Measurements from ENCODE around the gene GRM8. TPM values are rescaled to one million over a fixed set of nuclear protein-coding genes. Genes with fewer than 3 reads are reported as not detected.

Gene GRM8
- total RNA-seq, 2 experiments from 2014 or later: not detected

DNA sequence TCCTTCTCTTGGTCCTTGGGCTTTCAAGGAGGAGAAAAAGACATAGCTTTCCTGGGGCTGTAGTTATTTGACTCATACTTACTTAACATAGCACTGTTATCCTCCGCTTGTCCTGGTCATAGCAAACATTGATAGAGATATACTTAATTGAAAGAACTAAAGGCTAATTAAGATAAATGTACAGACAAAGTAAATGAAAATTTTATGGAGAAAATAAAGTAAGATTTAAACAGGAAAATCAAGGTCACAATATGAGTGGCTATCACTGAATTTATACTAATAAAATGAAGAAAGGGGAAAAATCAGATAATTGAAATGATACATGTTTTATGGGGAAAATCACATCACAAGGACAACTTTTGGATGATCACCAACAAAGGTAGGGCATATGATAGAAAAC, 849.7 kb downstream of the GRM8 start:
- CTCF ChIA-PET: interaction anchor here (0.8 kb wide), 1 partner anchor 8 kb away, joined by 3 read pairs; no protein-coding TSS in a partner anchor
- DNase-seq (no peak), ATAC-seq (no peak)
- no peaks in the 10 kb centered on the region for H3K4me1 Mint-ChIP-seq
- H3K4me3 Mint-ChIP-seq: no peak overlapping the region
- peaks cover 5% of the 10 kb centered on the region for H3K9me3 Mint-ChIP-seq (ENCODE audit: low read depth)
- no peaks in the 10 kb centered on the region for H3K27me3 Mint-ChIP-seq
- H3K27ac Mint-ChIP-seq: no peak overlapping the region
- H3K36me3 Mint-ChIP-seq: no peaks in the 10 kb centered on the region

DNA sequence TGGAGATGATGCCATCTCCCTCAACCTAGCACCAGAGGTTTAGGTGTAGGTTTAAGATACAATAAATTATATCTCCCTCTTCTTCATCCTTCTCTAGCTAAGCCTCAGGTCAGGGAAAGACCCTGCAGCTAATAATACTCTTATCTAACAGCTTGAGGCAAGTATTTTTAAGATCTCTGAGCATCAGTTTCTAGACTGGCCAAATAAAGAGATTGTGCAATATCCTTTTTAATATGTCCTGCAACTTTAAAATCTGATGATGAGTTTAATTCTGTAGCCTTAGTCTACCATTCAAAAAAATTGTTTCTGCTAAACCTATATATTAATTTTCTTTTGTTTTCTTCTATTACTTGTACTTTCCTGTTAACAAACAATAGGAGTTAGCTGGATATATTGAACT, 850.8 kb downstream of the GRM8 start:
- Mint-ChIP-seq H3K36me3 (no peaks in the 10 kb centered on the region), H3K4me1 (no peaks in the 10 kb centered on the region), H3K4me3 (no peak overlapping the region), H3K9me3 (ENCODE audit: low read depth) (peaks cover 5% of the 10 kb centered on the region), H3K27me3 (no peaks in the 10 kb centered on the region), H3K27ac (no peak overlapping the region)
- CTCF ChIA-PET: no interaction called here
- DNase-seq: no peak
- ATAC-seq: no peak

DNA sequence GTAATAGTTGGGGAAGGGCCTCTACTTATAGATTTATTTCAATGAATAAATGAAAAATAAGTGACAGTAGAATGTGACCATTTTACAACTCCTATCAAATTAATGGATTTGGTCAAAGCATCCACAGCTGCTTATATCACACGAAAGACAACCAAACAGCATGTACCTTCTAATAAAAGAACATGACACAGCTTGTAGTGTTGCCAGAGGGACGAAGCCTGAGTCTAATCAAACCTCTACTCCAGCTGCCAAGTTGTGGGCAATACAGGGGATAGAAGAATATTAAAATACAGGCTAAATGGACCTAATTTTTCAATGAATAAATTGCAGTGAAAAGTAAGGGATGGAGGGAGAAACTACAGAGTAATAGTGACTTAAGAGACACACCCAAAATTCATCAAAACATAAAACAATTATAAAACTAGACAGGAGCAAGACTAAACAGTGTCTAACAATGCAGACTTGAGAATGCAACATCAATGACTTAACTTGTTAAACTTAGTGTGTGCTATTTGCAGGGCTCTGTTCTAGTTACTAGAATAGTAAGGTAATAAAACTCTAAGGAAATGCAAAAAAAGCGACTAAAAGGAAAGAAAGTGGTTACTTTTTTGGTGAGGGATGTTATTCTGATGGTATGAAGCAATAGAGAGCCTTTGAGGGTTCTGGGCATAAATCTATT, 853.8 kb downstream of the GRM8 start:
- Mint-ChIP-seq H3K4me3 (no peak overlapping the region), H3K36me3 (no peaks in the 10 kb centered on the region), H3K27me3 (no peaks in the 10 kb centered on the region), H3K9me3 (ENCODE audit: low read depth) (peaks cover 4% of the 10 kb centered on the region), H3K27ac (no peak overlapping the region), H3K4me1 (no peaks in the 10 kb centered on the region)
- no peak for DNase-seq
- CTCF ChIA-PET: no interaction called here
- no peak for ATAC-seq

DNA sequence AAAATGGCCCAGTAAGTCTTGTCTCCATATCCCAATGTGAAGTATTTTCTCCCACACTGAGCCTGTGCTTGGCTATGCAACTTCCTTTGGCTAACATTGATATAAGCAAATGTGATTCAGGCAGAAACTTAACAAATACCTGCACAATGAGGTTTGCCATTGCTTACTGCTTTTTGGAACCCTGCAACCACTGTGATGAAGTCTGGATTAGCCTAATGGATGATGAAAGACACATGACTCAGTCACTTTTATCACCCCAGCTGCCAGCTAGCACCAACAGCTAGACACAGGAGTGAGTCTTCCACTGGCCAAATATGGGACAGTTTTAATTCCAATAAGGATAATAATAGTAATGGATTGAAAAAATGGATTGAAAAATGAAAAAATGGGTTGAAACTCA, 854.5 kb downstream of the GRM8 start:
- Mint-ChIP-seq H3K4me1 (no peaks in the 10 kb centered on the region), H3K4me3 (no peak overlapping the region), H3K36me3 (no peaks in the 10 kb centered on the region), H3K27ac (no peak overlapping the region), H3K9me3 (ENCODE audit: low read depth) (peaks cover 4% of the 10 kb centered on the region), H3K27me3 (no peaks in the 10 kb centered on the region)
- CTCF ChIA-PET: no interaction called here
- DNase-seq (no peak), ATAC-seq (no peak)

DNA sequence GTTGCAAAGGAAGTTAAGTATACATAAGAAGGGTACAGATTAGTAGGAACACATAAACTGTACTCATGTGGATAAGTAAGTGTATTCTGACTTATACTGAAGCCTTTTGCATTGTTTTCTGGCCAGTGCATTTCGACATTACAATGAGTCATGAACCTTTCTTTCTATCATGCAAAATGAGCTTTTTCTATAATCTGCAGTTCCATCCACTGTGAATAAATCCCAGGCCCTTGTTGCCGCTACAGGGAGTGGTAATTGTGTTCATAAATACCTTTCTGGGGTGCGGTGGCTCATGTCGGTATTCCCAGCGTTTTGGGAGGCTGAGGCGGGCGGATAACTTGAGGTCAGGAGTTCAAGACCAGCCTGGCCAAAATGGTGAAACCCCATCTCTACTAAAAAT, 858.3 kb downstream of the GRM8 start:
- H3K9me3 Mint-ChIP-seq (ENCODE audit: low read depth): peaks cover 19% of the 10 kb centered on the region
- ATAC-seq (no peak), DNase-seq (no peak)
- H3K4me3 Mint-ChIP-seq: no peak overlapping the region
- no peak overlapping the region for H3K27ac Mint-ChIP-seq
- CTCF ChIA-PET: no interaction called here
- H3K27me3 Mint-ChIP-seq: no peaks in the 10 kb centered on the region
- no peaks in the 10 kb centered on the region for H3K4me1 Mint-ChIP-seq
- peaks cover 1% of the 10 kb centered on the region for H3K36me3 Mint-ChIP-seq

Small RNA genes lying within 50 kb of the gene (microRNA-seq; reads per million reads assigned to microRNA genes)
- not detected for gene MIR592

Other genes with a start within 250 kb of the GRM8 start
- gene ZNF800, start 139.8 kb upstream of the GRM8 start, total RNA-seq: 10 to 100 TPM; 39.7 to 40.6 TPM

Data from activated CD8-positive, alpha-beta memory T cell treated with anti-CD3 and anti-CD28 coated beads, Interleukin-2, amount 10 ng/mL, durations not matched to agents 7 days and 5 days (primary cell).